Neural cell (in vitro differentiated cells): Measurements from ENCODE around the gene SEMG1. TPM values are rescaled to one million over a fixed set of nuclear protein-coding genes. Genes with fewer than 3 reads are reported as not detected.

ENCODE experiments used
- H2AFZ ChIP-seq: fragments of 200-600, 300-800 bp; sonication (generic), shearing (Covaris generic); 2 replicates; pipeline ENCODE4 v1.6.0; 2014; ENCODE audit warnings: low read depth, mild to moderate bottlenecking, antibody characterized with exemption, low read length, moderate library complexity
- H3F3A ChIP-seq: fragments of 200-600 bp; shearing (Covaris generic); 2 replicates; pipeline ENCODE4 v1.6.1; 2016; ENCODE audit warnings: mild to moderate bottlenecking, moderate library complexity, mixed read lengths, antibody characterized with exemption, low read length; ENCODE audit not compliant: insufficient read depth, poor library complexity, severe bottlenecking
- H3K27ac ChIP-seq: fragments of 200-600, 300-800 bp; sonication (generic), shearing (Covaris generic); 2 replicates; pipeline ENCODE4 v1.5.1; 2014; ENCODE audit warnings: mild to moderate bottlenecking, low read length, moderate library complexity
- H3K27me3 ChIP-seq: fragments of 300-800, 200-600 bp; sonication (generic), shearing (Covaris generic); 2 replicates; pipeline ENCODE4 v1.6.0; 2014; ENCODE audit warnings: mild to moderate bottlenecking, low read depth, low read length, moderate library complexity; ENCODE audit not compliant: insufficient read depth
- H3K36me3 ChIP-seq: fragments of 300-800, 200-600 bp; sonication (generic), shearing (Covaris generic); 2 replicates; pipeline ENCODE4 v1.5.1; 2014; ENCODE audit warnings: mild to moderate bottlenecking, antibody characterized with exemption, low read length, moderate library complexity; ENCODE audit not compliant: insufficient read depth
- H3K4me2 ChIP-seq: fragments of 300-800, 200-600 bp; sonication (generic), shearing (Covaris generic); 2 replicates; pipeline ENCODE4 v1.6.0; 2014; ENCODE audit warnings: mild to moderate bottlenecking, low read length
- H3K4me3 ChIP-seq: fragments of 300-800, 200-600 bp; sonication (generic), shearing (Covaris generic); 2 replicates; pipeline ENCODE4 v1.5.1; 2014; ENCODE audit warnings: mild to moderate bottlenecking, low read length, moderate library complexity
- H3K79me2 ChIP-seq: fragments of 200-600 bp; shearing (Covaris generic); replicated peaks from 2 replicates; pipeline ENCODE4 v1.6.0; 2014; ENCODE audit warnings: mild to moderate bottlenecking, low read length, moderate library complexity; ENCODE audit not compliant: insufficient read depth
- H3K9ac ChIP-seq: fragments of 300-800, 200-600 bp; sonication (generic), shearing (Covaris generic); 2 replicates; pipeline ENCODE4 v1.6.1; 2016; ENCODE audit warnings: mild to moderate bottlenecking, low read length, mixed read lengths
- H3K9me2 ChIP-seq: fragments of 200-600 bp; shearing (Covaris generic); 2 replicates; pipeline ENCODE4 v1.6.1; 2016; ENCODE audit warnings: mild to moderate bottlenecking, low read length, mixed read lengths; ENCODE audit not compliant: insufficient read depth
- H3K9me3 ChIP-seq: fragments of 200-600, 300-800 bp; sonication (generic), shearing (Covaris generic); 2 replicates; pipeline ENCODE4 v1.6.1; 2016; ENCODE audit warnings: mild to moderate bottlenecking, mixed run types, low read length, moderate library complexity, mixed read lengths
- H4K20me1 ChIP-seq: fragments of 200-600 bp; shearing (Covaris generic); 2 replicates; pipeline ENCODE4 v1.6.1; 2016; ENCODE audit warnings: mild to moderate bottlenecking, mixed run types; ENCODE audit not compliant: insufficient read depth
- EP300 ChIP-seq: fragments of 450-650 bp; conservative IDR thresholded peaks from 2 replicates; pipeline ENCODE4 v1.6.1; 2014; ENCODE audit warnings: antibody characterized with exemption, mild to moderate bottlenecking, moderate library complexity; ENCODE audit not compliant: poor library complexity, severe bottlenecking
- EZH2 ChIP-seq: fragments of 200-600, 300-800 bp; shearing (Covaris generic), sonication (generic); IDR thresholded peaks from 2 replicates; pipeline ENCODE4 v1.6.1; 2014; ENCODE audit warnings: antibody characterized with exemption, low read length, borderline replicate concordance, mild to moderate bottlenecking; ENCODE audit not compliant: insufficient read depth, poor library complexity, severe bottlenecking
- MXI1 ChIP-seq: fragments of 450-650 bp; conservative IDR thresholded peaks from 2 replicates; pipeline ENCODE4 v1.6.1; 2014; ENCODE audit warnings: antibody characterized with exemption, mild to moderate bottlenecking; ENCODE audit not compliant: poor library complexity, severe bottlenecking
- POLR2AphosphoS5 ChIP-seq: IDR thresholded peaks from 2 replicates; pipeline ENCODE4 v1.6.1; 2012
- RAD21 ChIP-seq: fragments of 450-650 bp; conservative IDR thresholded peaks from 2 replicates; pipeline ENCODE4 v1.6.1; 2014; ENCODE audit warnings: antibody characterized with exemption, mild to moderate bottlenecking, moderate library complexity
- REST ChIP-seq: IDR thresholded peaks from 2 replicates; pipeline ENCODE4 v1.6.1; 2012; ENCODE audit warnings: borderline replicate concordance
- SMC3 ChIP-seq: fragments of 450-650 bp; conservative IDR thresholded peaks from 2 replicates; pipeline ENCODE4 v1.6.1; 2014; ENCODE audit warnings: antibody characterized with exemption, mild to moderate bottlenecking, moderate library complexity; ENCODE audit not compliant: poor library complexity
- TAF1 ChIP-seq: IDR thresholded peaks from 2 replicates; pipeline ENCODE4 v1.6.1; 2012; ENCODE audit warnings: low read depth
- polyA plus RNA-seq: library from polyadenylated mRNA; depleted of rRNA; stranded (reverse); fragments of >200 nt; gene quantifications from 2 replicates; pipeline ENCODE4 v1.2.3, GENCODE V29; 2014
- TF ChIP-seq, protein P1 (sequence below): fragments of 450-650 bp; IDR thresholded peaks from 2 replicates; pipeline ENCODE4 v1.5.1; 2014; ENCODE audit warnings: antibody characterized with exemption, mild to moderate bottlenecking, moderate library complexity; ENCODE audit not compliant: poor library complexity, severe bottlenecking

SEMG1 gene
- polyA plus RNA-seq, 1 donor from 2014 or later, result not detected

- Histone ChIP-seq H3F3A (no peaks in the 10 kb centered on the region), H3K27me3 (no peaks in the 10 kb centered on the region), H4K20me1 (no peaks in the 10 kb centered on the region), H3K9me2 (no peaks in the 10 kb centered on the region), H3K4me3 (no peak overlapping the region), H3K27ac (no peak overlapping the region), H3K9ac (no peak overlapping the region), H3K36me3 (no peaks in the 10 kb centered on the region), H2AFZ (no peak overlapping the region), H3K4me2 (no peak overlapping the region), H3K79me2 (no peaks in the 10 kb centered on the region), H3K9me3 (no peaks in the 10 kb centered on the region)
- TF ChIP-seq TAF1, result no peak
- no peak for TF ChIP-seq EP300
- TF ChIP-seq EZH2, result no peak
- no peak for TF ChIP-seq RAD21
- TF ChIP-seq MXI1, result no peak
- no peak for TF ChIP-seq POLR2AphosphoS5
- no peak for TF ChIP-seq REST
- TF ChIP-seq, protein P1, sequence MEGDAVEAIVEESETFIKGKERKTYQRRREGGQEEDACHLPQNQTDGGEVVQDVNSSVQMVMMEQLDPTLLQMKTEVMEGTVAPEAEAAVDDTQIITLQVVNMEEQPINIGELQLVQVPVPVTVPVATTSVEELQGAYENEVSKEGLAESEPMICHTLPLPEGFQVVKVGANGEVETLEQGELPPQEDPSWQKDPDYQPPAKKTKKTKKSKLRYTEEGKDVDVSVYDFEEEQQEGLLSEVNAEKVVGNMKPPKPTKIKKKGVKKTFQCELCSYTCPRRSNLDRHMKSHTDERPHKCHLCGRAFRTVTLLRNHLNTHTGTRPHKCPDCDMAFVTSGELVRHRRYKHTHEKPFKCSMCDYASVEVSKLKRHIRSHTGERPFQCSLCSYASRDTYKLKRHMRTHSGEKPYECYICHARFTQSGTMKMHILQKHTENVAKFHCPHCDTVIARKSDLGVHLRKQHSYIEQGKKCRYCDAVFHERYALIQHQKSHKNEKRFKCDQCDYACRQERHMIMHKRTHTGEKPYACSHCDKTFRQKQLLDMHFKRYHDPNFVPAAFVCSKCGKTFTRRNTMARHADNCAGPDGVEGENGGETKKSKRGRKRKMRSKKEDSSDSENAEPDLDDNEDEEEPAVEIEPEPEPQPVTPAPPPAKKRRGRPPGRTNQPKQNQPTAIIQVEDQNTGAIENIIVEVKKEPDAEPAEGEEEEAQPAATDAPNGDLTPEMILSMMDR, result no peak
- TF ChIP-seq SMC3, result no peak
Measured at GRCh38 chr20:45179166-45179565, 27.7 kb upstream of the SEMG1 start.

GRCh38 chr20:45181639-45182038 is 25.2 kb upstream of the SEMG1 start:
- Histone ChIP-seq H3K9me2 (no peaks in the 10 kb centered on the region), H3K79me2 (no peaks in the 10 kb centered on the region), H3K9ac (no peak overlapping the region), H3K27me3 (no peaks in the 10 kb centered on the region), H3K36me3 (no peaks in the 10 kb centered on the region), H3K4me2 (no peak overlapping the region), H4K20me1 (no peaks in the 10 kb centered on the region), H3F3A (no peaks in the 10 kb centered on the region), H3K9me3 (no peaks in the 10 kb centered on the region), H3K4me3 (no peak overlapping the region), H2AFZ (no peak overlapping the region), H3K27ac (no peak overlapping the region)
- no peak for TF ChIP-seq REST
- TF ChIP-seq, protein P1, result no peak
- no peak for TF ChIP-seq EP300
- no peak for TF ChIP-seq EZH2
- TF ChIP-seq TAF1, result no peak
